GM18526 (cell line): Measurements from ENCODE around the gene UGDH.

Experiments
- POLR2A ChIP-seq: IDR thresholded peaks from 3 replicates; pipeline ENCODE4 v1.6.1; 2011; ENCODE audit not compliant: insufficient read length; ENCODE audit errors: extremely low read depth

Gene UGDH

DNA sequence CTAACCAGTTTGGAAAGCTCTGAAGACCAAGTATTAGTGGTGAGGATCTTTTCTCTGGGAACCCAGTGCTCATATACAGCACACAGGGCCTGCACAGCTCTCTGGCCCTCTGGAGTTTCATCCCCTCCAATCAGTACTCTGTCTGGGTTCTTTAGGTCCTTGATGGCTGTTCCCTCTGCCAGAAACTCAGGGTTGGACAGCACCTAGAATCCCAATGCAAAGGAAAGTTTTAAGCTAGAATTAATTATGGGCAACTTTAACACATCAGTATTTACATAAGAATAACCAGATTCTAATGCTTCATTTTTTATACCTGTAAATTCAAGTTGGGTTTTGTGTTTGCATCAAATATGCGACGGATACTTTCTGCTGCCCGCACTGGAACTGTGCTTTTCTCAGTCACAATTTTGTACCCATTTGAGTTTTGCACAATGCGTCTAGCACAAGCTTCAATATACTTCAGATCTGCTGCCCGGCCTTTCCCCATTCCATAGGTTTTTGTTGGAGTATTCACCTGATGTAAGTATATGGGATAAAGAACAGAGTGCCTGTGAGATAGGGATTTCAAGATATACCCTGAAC lies 16.8 kb downstream of the UGDH start:
- no peak for TF ChIP-seq POLR2A

DNA sequence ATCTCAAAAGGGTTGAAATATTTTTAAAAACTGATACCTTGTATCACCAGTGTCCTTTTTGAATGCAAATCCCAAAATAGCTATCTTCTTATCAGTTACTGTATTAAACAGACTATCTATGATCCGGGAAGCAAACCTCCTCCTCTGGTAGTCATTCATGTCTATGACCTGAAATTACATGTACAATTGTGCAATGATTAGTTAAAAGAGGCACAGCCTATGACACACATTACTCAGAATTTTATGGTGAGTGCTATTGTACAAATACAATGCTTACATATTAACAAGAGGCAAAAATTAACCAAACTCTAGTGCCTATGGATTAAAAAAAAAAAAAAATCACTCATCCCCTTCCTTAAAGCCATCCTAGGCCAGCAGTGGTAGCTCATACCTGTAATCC lies 21.7 kb downstream of the UGDH start:
- TF ChIP-seq POLR2A = no peak

DNA sequence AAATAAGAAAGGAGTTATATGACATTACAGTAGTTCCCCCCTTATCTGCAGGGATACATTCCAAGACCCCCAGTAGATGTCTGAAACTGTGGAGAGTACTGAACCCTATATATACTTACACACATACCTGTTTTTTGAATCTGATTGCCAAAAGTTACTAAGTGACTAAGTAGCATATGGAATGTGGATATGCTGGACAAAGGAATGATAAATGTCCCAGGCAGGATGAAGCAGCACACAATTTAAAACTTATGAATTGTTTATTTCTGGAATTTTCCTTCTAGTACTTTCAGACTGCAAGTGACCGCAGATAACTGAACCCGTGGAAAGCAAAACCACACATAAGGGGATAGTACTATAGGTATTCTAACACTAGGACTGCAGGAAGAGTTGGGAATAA lies 22.7 kb downstream of the UGDH start:
- no peak for TF ChIP-seq POLR2A

DNA sequence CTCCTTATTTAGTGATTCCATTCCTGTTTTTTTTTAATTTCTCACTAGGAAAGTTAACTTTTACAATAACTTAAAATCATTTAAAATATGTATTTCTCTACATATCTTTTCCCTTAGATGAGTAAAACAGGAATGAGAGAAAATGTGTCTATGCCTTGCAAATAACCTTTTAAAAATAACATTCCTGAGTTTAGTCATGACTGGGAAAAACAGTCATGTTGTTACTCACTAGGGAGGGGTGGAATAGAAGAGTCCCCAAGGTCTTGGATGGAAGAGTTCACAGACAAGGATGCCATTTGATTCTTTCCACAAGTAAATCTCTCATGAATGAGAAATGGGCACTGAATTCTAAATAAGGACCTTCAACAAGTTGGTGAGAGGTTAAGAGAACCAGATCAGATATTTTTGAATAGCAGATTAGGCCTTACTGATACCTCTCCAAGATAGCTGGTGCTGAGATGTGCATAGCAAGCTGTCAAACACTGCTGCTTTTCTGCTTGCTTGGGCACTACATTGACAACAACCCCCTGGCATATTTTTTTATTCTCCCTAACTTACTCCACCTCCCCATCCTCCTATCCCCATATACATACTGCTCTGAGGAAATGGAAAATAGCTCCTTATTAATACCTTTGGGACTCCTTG lies 25.1 kb downstream of the UGDH start:
- TF ChIP-seq POLR2A = no peak

DNA sequence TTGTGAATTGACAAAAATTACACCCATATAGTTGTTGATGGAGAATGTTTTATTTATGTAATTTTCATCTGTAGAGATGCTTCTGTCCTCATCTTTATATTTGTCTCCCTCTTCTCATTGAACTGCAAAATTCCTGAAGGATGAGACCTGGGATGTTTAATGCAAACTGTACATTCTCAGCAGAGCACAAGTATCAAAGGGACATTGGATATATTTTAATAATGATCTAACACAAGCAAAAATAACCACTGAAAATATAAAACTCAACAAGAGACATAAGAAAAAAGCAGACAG lies 28.6 kb downstream of the UGDH start:
- no peak for TF ChIP-seq POLR2A

DNA sequence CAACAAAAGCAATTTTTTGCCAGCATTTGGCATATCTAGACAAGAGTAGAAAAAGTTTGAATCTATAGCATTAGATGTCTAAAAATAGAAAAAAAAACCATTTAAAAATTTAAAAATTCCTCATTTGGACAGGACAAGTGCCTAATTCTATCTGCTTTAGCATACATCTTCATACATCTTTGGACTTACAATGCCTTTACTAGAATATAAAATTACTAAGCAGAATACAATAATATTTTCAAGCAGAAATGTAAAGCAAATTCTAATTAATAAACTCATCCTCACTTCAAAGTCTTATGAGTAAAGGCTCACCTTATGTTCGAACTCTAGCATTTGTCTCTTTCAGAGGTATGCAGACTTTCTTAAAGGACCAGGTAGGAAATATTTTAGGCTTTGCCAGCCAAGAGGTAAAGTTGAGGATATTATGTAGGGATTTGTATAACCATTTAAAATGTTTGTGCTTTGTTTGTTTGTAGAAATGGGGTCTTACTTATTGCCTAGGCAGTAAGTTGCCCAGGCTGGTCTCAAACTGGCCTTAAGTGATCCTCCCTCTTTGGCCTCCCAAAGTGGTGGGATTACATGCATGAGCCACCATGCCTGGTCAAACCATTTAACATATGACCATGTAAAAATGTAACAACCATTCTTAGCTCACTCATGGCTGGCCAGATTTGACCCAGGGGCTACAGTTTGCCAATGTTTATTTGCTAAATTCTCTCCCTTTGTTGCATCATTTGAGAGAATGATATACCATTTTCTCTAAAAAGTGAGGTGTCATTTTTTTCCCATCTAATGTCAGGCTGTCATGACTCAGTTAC lies 29.1 kb downstream of the UGDH start:
- TF ChIP-seq POLR2A = no peak

DNA sequence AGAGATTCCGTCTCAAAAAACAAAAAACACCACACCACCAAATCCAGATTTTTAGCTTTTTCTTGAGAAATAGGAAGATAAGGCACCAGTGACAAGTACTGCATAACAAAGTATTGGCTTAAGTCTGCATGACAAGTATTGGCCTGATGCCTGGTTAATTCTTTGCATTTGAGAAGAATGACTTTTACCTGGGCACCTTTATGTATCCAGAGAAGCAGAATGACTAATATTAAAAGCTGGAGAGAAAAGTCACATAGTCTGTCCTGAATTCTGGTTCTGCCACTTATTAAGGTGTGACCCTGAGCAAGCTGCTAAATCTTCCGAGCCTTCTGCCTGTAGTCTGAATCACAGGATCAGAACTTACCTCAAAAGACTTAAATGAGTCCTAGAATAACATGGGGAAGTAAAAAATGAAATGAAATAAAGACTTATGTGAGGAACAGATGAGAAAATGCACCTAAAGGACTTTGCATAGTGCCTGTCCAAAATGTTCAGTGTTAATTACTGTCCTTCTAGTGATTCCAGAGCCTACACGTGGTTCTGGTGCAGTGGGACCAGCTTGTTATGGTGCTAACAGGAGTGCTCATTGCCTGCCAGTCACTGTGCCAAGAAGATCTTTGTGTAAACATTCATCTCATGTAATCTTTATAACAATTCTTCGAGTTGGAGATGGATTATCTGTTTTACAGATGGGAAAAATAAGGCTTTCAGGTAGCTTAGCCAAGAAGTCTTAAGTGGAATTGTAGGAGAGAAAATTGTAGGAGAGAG lies 31.6 kb downstream of the UGDH start:
- no peak for TF ChIP-seq POLR2A

DNA sequence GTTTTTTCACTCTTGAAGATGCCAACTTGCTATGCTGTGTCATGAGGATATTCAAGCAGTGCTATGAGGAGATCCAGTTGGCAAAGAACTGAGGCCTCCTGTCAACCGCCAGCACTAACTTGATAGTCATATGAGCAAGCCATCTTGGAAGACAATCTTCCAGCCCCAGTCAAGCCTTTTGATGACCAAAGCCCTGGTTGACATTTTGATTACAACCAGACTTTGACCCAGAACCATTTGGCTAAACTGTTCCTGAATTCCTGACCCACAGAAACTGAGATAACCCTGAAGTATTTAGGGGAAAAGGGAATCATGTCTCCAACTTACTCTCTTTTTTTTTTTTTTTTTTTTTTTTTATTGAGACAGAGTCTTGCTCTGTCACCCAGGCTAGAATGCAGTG lies 32.9 kb downstream of the UGDH start:
- no peak for TF ChIP-seq POLR2A

DNA sequence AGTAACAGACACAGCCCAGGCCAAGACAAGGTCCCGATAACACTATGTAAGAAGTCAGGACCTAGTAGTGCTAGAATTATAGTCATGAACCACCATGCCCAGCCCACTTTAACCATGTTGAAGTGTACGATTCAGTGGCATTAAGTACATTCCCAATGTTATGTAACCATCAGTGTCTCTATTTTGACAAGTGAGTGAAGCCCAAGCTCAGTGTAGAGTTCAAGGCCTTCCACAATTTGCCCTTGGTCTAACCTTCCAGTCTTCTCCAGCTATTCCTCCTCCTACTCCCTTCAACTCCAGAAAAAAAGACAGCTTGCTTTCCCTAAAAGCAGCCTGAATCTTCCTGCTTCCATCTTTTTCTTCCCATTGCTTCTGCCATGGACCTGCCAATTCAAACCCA lies 36.9 kb downstream of the UGDH start:
- no peak for TF ChIP-seq POLR2A

DNA sequence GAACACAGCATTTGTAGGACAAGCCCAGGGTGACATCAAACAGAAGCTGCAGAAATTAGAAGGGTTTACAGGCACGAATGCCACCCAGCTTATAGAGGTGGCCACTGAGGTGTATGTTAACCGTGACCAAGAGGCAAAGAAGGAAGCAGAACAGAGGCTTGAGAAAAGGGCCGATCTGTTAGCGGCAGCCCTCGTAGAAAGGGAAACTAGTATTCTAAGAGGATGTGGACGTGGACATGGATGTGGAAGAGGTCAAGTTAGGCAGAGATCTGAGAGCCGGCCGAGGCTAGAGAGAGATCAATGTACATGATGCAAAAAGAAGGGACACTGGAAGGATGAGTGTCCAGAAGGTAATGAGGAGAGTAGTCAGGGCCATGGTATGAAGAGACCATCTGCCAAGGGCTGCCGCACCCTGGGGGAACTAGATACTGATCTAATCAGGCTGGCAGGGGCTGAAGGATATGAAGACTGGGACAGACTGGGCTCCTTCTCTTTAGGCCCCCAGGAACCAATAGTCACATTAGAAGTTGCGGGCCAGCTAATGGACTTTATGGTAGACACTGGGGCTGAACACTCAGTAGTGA lies 40.9 kb downstream of the UGDH start:
- no peak for TF ChIP-seq POLR2A

DNA sequence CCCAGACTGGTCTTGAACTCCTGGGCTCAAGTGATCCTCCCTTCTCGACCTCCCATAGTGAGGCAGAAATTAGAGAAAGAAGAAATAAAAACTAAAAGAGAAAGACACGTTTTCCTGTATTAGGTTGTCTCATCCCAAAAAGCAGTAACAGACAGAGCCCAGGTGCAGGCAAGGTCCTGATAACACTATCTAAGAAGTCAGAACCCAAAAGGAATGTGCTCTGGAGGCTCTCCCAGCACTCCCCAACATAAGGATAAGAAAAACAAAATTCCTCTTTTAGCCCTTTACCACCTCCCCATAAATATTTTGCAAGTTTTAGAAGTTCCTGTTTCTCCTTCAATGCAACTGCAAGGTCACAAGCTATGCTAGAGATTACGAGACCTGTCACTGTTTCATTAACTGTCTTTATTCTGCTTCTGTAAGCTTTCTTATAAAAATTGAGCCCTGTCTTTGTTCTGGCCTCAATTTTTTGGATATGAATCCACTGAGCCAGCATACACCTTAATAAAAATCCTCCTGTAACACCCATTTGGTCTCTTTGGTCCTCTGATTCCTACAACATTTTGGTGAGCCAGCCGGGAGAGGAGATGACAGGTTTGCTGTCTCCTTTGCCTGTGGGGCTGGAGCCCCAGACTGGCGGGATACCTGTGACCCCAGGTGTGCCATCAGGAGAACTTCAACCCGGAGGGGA lies 42.5 kb downstream of the UGDH start:
- no peak for TF ChIP-seq POLR2A

DNA sequence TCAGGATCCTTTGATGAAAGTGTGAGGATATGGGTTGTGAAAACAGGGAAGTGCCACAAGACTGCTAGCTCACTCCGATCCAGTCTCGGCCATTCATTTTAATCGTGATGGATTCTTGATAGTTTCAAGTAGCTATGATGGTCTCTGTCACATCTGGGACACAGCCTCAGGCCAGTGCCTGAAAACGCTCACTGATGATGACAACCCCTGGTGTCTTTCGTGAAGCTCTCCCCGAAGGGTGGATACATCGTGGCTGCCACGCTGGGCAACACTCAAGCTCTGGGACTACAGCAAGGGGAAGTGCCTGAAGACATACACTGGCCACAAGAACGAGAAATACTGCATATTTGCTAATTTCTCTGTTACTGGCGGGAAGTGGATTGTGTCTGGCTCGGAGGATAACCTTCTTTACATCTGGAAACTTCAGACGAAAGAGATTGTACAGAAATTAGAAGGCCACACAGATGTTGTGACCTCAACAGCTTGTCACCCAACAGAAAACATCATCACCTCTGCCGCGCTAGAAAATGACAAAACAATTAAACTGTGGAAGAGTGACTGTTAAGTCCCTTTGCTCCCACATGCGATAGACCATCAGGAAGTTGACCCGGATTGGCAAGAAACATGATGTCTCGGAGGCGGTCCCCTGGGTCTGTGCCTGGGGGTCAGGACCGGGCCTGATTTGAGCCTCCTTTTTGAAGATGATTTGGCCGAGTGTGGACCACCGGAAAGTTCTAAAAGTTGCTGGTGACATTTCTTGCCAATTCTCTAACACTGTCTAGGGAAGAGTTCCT lies 46.1 kb downstream of the UGDH start:
- TF ChIP-seq POLR2A = no peak

DNA sequence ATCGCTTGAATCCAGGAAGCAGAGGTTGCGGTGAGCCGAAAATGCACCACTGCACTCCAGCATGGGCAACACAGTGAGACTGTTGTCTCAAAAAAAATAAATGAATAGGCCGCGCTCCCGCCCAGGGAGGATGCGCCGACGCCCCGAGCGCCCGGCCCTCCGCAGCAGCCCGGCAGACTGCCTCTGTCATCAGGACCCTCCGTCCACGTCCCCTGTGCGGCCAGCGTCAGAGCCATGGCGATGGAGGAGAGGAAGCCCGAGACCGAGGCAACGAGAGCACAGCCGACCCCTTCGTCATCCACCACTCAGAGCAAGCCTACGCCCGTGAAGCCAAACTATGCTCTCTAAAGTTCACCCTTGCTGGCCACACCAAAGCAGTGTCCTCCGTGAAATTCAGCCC lies 47.0 kb downstream of the UGDH start:
- TF ChIP-seq POLR2A = no peak

DNA sequence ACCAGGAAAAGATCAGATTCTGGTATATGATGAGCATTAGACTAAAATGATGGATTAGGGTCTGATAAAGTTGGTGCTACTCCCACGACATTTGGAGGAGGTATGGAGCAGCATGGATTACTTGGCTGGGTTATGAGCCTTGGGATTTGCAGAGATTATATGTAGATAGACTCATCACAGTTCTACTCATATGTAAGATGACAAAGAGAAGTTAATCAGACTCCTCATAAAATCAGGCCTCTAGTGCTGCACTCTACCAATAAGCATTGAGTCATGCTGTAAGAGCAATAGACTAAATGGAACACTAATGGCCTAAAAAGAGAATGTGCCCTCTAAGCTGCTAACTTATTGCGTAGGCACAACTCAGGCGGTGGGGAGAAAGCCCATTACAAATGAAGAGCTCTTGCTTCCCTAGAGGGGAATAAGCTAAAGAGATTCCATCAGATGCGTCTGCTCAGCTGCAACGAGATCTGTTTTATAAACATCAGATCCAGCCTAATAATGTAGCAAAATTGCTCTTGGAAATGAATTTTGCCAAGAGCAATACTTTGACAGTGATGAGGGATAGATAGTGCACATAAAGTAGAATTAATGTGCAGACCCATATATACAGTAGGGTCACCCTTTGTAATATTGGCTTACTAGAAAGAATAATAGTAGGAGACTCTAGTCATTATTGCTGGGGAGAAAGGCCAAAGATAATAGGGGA lies 50.9 kb downstream of the UGDH start:
- no peak for TF ChIP-seq POLR2A
